ENCODE measurements around the gene TCF12.

DNA sequence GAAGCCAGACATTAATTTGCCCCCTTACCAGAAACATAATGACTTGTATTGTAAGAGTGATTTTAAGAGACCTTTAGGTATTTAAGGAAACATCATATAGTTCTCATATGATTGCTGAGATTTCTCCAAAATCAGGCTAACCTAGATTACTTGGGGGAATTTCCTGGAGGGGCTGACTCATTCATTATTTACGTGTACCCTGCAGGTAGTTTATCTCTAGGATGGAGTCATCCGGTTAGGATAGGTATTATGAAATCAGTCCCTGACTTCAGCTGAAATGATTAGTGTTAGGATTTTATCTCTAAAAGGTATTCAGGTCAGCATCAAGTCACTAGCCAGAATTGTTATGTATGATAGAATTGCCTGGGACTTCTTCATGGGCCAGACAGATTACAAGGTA, 97.5 kb downstream of the TCF12 start:
- TF ChIP-seq CREB1 (IDR thresholded peaks at IDR 0.05; ENCODE audit: low read depth), result no peak
- TF ChIP-seq REST (IDR thresholded peaks at IDR 0.05; ENCODE audit: low read depth), result no peak
- TF ChIP-seq NFIC (IDR thresholded peaks at IDR 0.05), result no peak
- no peak for TF ChIP-seq FOXM1 (IDR thresholded peaks at IDR 0.05; ENCODE audit: borderline replicate concordance, low read depth)
- TF ChIP-seq, protein P1, sequence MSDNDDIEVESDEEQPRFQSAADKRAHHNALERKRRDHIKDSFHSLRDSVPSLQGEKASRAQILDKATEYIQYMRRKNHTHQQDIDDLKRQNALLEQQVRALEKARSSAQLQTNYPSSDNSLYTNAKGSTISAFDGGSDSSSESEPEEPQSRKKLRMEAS (IDR thresholded peaks at IDR 0.05), result no peak
- TF ChIP-seq RAD21 (IDR thresholded peaks at IDR 0.05; ENCODE audit: low read depth), result no peak
- no peak for TF ChIP-seq ZBTB7A (IDR thresholded peaks at IDR 0.05; ENCODE audit: low read depth)
- TF ChIP-seq YY1 (IDR thresholded peaks at IDR 0.05; ENCODE audit: low read depth), result no peak
- no peak for TF ChIP-seq TAF1 (IDR thresholded peaks at IDR 0.05; ENCODE audit: low read depth)
- TF ChIP-seq EP300 (IDR thresholded peaks at IDR 0.05; ENCODE audit: borderline replicate concordance), result no peak
